GM18870 (cell line): ENCODE measurements around the gene TMEM184B.

Experiments used
- ATAC-seq: cut with Tn5 transposase; IDR thresholded peaks from one replicate; pipeline ENCODE4 v1.9.1; 2021; ENCODE audit warnings: moderate library complexity; ENCODE audit not compliant: unreplicated experiment

Gene TMEM184B

GRCh38 chr22:38228326-38228872 is 44.4 kb downstream of the TMEM184B start:
- no peak for ATAC-seq

GRCh38 chr22:38226853-38227649 is 45.8 kb downstream of the TMEM184B start:
- ATAC-seq = no peak

GRCh38 chr22:38223289-38223960 is 49.4 kb downstream of the TMEM184B start:
- ATAC-seq = no peak

GRCh38 chr22:38222797-38223119 is 50.1 kb downstream of the TMEM184B start:
- no peak for ATAC-seq

- no peak for ATAC-seq
Measured at GRCh38 chr22:38221908-38222796, 50.7 kb downstream of the TMEM184B start.

- ATAC-seq = no peak
Measured at GRCh38 chr22:38221407-38221806, 51.4 kb downstream of the TMEM184B start.

GRCh38 chr22:38220653-38221386 is 52.0 kb downstream of the TMEM184B start:
- ATAC-seq = no peak

GRCh38 chr22:38220163-38220562 is 52.6 kb downstream of the TMEM184B start:
- ATAC-seq = no peak

GRCh38 chr22:38219632-38220031 is 53.2 kb downstream of the TMEM184B start:
- ATAC-seq = no peak

- no peak for ATAC-seq
Measured at GRCh38 chr22:38218661-38219622, 53.9 kb downstream of the TMEM184B start.

GRCh38 chr22:38215156-38216038 is 57.4 kb downstream of the TMEM184B start:
- no peak for ATAC-seq

GRCh38 chr22:38214302-38215056 is 58.3 kb downstream of the TMEM184B start:
- no peak for ATAC-seq

- ATAC-seq = no peak
Measured at GRCh38 chr22:38213990-38214301, 58.9 kb downstream of the TMEM184B start.

GRCh38 chr22:38213319-38213989 is 59.4 kb downstream of the TMEM184B start:
- ATAC-seq = no peak

- no peak for ATAC-seq
Measured at GRCh38 chr22:38212442-38212841, 60.4 kb downstream of the TMEM184B start.

GRCh38 chr22:38211556-38211955 is 61.3 kb downstream of the TMEM184B start:
- ATAC-seq = no peak

- no peak for ATAC-seq
Measured at GRCh38 chr22:38208551-38208968, 64.2 kb downstream of the TMEM184B start.
